D721Med (cell line): Measurements from ENCODE around the gene BNC2.

Experiments
- DNase-seq: peaks from one replicate; pipeline ENCODE4 v3.0.0; 2011; ENCODE audit warnings: low spot score; ENCODE audit not compliant: insufficient read length
- FAIRE-seq: peaks from 2 replicates; lab custom pipeline; 2011; peaks lifted over from hg19 to GRCh38; lab: Jason Lieb, UNC
- CTCF ChIP-seq: IDR thresholded peaks from 2 replicates; pipeline ENCODE4 v1.5.1; 2012; ENCODE audit warnings: mild to moderate bottlenecking, control low read depth; ENCODE audit not compliant: insufficient read depth; ENCODE audit errors: missing control alignments

Gene BNC2

DNA sequence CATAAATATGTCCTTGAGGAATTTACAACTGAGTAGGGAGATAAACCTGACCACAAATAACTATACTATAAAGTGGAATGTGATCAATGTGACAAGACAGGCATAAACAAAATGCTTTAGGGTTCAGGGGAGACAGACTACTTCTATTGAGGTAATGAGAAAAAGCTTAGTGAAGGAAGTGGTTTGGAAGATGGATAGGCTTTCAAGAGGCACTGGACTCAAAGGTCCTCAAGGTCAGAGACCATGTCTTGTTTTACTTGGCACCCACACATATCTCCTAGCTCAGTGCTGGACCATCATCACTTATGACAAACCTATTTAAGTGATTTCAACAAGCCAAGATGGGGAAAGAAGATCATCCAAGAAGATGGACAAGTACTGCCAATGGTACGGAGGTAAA, 257.8 kb downstream of the BNC2 start:
- no peak for FAIRE-seq
- DNase-seq = no peak
- TF ChIP-seq CTCF = no peak

DNA sequence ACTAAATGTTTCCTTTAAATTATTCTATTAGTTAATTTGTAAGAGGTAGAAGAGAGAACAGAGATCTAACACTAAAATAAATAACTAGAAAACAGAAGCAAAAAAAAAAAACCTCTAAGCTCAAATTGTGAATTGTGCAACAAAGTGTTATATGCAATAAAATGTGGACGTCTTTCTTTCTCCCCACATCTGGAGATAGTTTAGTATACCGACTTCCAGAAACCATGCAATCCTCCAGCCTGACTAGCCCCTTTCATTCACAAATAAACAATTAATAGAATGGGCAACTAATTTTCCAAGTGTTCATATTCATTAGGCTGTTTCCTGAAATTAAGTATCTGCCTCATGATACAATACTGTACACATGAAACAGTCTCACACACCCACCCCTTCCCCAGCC, 258.5 kb downstream of the BNC2 start:
- FAIRE-seq = no peak
- TF ChIP-seq CTCF = no peak
- no peak for DNase-seq

DNA sequence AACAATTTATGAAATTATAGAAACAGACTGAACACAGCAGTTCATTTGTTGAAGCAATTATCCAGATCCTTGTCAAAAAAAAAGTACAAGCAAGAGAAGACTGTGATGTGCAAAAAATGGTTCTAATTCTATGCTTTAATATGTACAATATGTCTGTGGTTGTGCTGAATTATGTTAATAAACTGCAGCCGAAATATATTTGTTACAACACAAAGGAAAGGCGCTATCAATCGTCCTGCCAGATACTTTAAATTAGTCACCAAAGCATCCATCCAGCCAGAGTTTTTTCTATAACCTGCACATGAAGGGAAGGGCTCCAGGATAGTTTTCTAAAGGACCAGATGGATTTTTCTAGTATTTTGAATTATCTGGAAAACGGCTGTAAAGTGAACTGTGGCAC, 259.5 kb downstream of the BNC2 start:
- FAIRE-seq = no peak
- no peak for DNase-seq
- no peak for TF ChIP-seq CTCF

DNA sequence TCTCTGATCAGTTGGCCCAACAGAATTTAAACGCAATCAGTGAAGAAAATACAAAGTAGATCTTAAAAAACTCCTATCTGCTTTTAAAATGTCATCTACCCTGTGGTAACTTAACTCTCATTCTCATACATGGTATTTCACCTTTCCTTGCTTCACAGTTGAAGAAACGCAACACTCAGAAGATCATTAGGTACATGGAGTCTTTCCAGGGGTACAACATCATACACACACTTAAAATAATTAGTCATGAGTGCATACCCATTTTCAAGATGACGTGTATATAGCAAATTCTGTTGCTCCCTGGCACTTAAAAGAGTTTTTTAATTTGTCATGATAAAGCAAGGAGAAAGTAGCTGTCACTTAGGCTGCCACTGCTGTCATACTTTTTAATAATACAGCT, 259.9 kb downstream of the BNC2 start:
- no peak for TF ChIP-seq CTCF
- FAIRE-seq = no peak
- DNase-seq = no peak

- DNase-seq (no peak), FAIRE-seq (no peak)
- TF ChIP-seq CTCF = no peak
Measured at GRCh38 chr9:16608906-16609305, 261.6 kb downstream of the BNC2 start.

GRCh38 chr9:16602494-16602893, 268.0 kb downstream of the BNC2 start:
- FAIRE-seq (no peak), DNase-seq (no peak)
- TF ChIP-seq CTCF = no peak

DNA sequence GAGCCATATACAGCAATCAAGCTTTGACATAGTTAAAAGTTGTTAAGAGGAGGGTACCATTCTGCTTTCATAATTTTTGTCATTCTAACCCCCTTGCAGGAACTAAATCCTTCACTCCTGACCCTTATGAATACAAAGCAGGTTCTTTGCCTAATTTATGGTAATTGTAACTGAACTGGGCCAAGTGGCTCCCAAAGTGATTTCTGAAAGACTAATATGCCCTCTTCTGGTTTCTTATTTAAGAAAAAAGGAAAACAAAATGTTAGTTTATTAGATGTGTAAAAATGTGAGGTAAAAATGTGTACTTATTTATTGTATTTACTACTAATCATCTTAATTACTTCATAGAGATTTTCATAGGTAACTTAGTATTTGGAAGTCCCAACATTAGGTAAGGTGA, 268.5 kb downstream of the BNC2 start:
- no peak for TF ChIP-seq CTCF
- FAIRE-seq (no peak), DNase-seq (no peak)
